SU-DHL-6 (cell line): ENCODE measurements around the gene CYP24A1.

Experiments
- H2AFZ ChIP-seq: fragments of 200-600 bp; sonication (generic); 2 replicates; pipeline ENCODE4 v1.6.1; 2014; ENCODE audit warnings: low read depth, mild to moderate bottlenecking, moderate library complexity, mixed read lengths, antibody characterized with exemption, low read length; ENCODE audit not compliant: severe bottlenecking
- H3F3A ChIP-seq: fragments of 200-600 bp; shearing (Covaris generic); 2 replicates; pipeline ENCODE4 v1.6.0; 2016; ENCODE audit warnings: antibody characterized with exemption, mild to moderate bottlenecking; ENCODE audit not compliant: insufficient read depth
- H3K27ac ChIP-seq: fragments of 200-600 bp; sonication (generic); 2 replicates; pipeline ENCODE4 v1.5.1; 2016; ENCODE audit warnings: low read depth, mild to moderate bottlenecking, low read length, moderate library complexity, mixed read lengths
- H3K27me3 ChIP-seq: fragments of 200-600 bp; sonication (generic), shearing (Covaris generic); 2 replicates; pipeline ENCODE4 v1.6.0; 2014; ENCODE audit warnings: mild to moderate bottlenecking, low read length
- H3K36me3 ChIP-seq: fragments of 200-600 bp; sonication (generic); 2 replicates; pipeline ENCODE4 v1.6.1; 2014; ENCODE audit warnings: mild to moderate bottlenecking, low read length, mixed read lengths
- H3K4me2 ChIP-seq: fragments of 300-600, 200-600 bp; shearing (Covaris generic), sonication (generic); 2 replicates; pipeline ENCODE4 v1.6.0; 2014; ENCODE audit warnings: low read length, low read depth, mild to moderate bottlenecking; ENCODE audit not compliant: poor library complexity, severe bottlenecking
- H3K4me3 ChIP-seq: fragments of 200-600 bp; sonication (generic); 2 replicates; pipeline ENCODE4 v1.5.1; 2014; ENCODE audit warnings: antibody characterized with exemption, low read length, mild to moderate bottlenecking, mixed read lengths; ENCODE audit not compliant: insufficient read depth, poor library complexity, severe bottlenecking
- H3K79me2 ChIP-seq: fragments of 200-600 bp; sonication (generic); 2 replicates; pipeline ENCODE4 v1.6.1; 2014; ENCODE audit warnings: mild to moderate bottlenecking, low read length, moderate library complexity; ENCODE audit not compliant: insufficient read depth
- H3K9ac ChIP-seq: fragments of 200-600 bp; sonication (generic); 2 replicates; pipeline ENCODE4 v1.7.0; 2014; ENCODE audit warnings: mild to moderate bottlenecking, low read length
- H3K9me2 ChIP-seq: fragments of 200-600 bp; sonication (generic); replicated peaks from 2 replicates; pipeline ENCODE4 v1.6.1; 2014; ENCODE audit warnings: low read length; ENCODE audit not compliant: insufficient read depth
- H3K9me3 ChIP-seq: fragments of 200-600 bp; sonication (generic); 2 replicates; pipeline ENCODE4 v1.6.1; 2014; ENCODE audit warnings: low read length, mixed read lengths; ENCODE audit not compliant: insufficient read depth
- H4K20me1 ChIP-seq: fragments of 200-600 bp; sonication (generic); 2 replicates; pipeline ENCODE4 v1.6.1; 2014; ENCODE audit warnings: low read depth, mild to moderate bottlenecking, antibody characterized with exemption, low read length, moderate library complexity, mixed read lengths
- CTCF ChIP-seq: fragments of 200-600 bp; sonication (generic); IDR thresholded peaks from one replicate; pipeline ENCODE4 v1.5.1; 2017; ENCODE audit warnings: antibody characterized with exemption, mild to moderate bottlenecking, low read length, moderate library complexity; ENCODE audit not compliant: insufficient read depth, poor library complexity, severe bottlenecking
- EZH2phosphoT487 ChIP-seq: fragments of 200-600 bp; sonication (generic), shearing (Covaris generic); conservative IDR thresholded peaks from 2 replicates; pipeline ENCODE4 v1.6.1; 2018; ENCODE audit warnings: mild to moderate bottlenecking, antibody characterized with exemption, low read length, moderate library complexity, mixed read lengths

The CYP24A1 gene

GRCh38 chr20:54160065-54161007 is 13.4 kb downstream of the CYP24A1 start:
- H3F3A ChIP-seq, result no peaks in the 10 kb centered on the region
- no peaks in the 10 kb centered on the region for H3K79me2 ChIP-seq
- no peak overlapping the region for H2AFZ ChIP-seq
- H3K27me3 ChIP-seq, result no peaks in the 10 kb centered on the region
- H3K4me3 ChIP-seq, result no peak overlapping the region
- H3K9me3 ChIP-seq, result no peaks in the 10 kb centered on the region
- no peaks in the 10 kb centered on the region for H4K20me1 ChIP-seq
- no peaks in the 10 kb centered on the region for H3K9me2 ChIP-seq
- no peaks in the 10 kb centered on the region for H3K36me3 ChIP-seq
- no peak overlapping the region for H3K9ac ChIP-seq
- H3K27ac ChIP-seq, result no peak overlapping the region
- H3K4me2 ChIP-seq, result no peak overlapping the region
- TF ChIP-seq EZH2phosphoT487, result no peak
- TF ChIP-seq CTCF, result no peak

GRCh38 chr20:54158856-54159418 is 14.8 kb downstream of the CYP24A1 start:
- TF ChIP-seq CTCF (no peak), EZH2phosphoT487 (no peak)
- no peaks in the 10 kb centered on the region for H3K79me2 ChIP-seq
- H3F3A ChIP-seq, result no peaks in the 10 kb centered on the region
- no peak overlapping the region for H3K4me3 ChIP-seq
- H2AFZ ChIP-seq, result no peak overlapping the region
- no peaks in the 10 kb centered on the region for H3K27me3 ChIP-seq
- H4K20me1 ChIP-seq, result no peaks in the 10 kb centered on the region
- H3K9me3 ChIP-seq, result no peaks in the 10 kb centered on the region
- no peak overlapping the region for H3K9ac ChIP-seq
- H3K9me2 ChIP-seq, result no peaks in the 10 kb centered on the region
- H3K27ac ChIP-seq, result no peak overlapping the region
- H3K36me3 ChIP-seq, result no peaks in the 10 kb centered on the region
- H3K4me2 ChIP-seq, result no peak overlapping the region

- H3K27me3 ChIP-seq, result no peaks in the 10 kb centered on the region
- H3K79me2 ChIP-seq, result no peaks in the 10 kb centered on the region
- H3K27ac ChIP-seq, result no peak overlapping the region
- no peak for TF ChIP-seq CTCF
- TF ChIP-seq EZH2phosphoT487, result no peak
- H3K36me3 ChIP-seq, result no peaks in the 10 kb centered on the region
- no peaks in the 10 kb centered on the region for H3K9me3 ChIP-seq
- H3F3A ChIP-seq, result no peaks in the 10 kb centered on the region
- H3K9me2 ChIP-seq, result no peaks in the 10 kb centered on the region
- H3K4me3 ChIP-seq, result no peak overlapping the region
- no peak overlapping the region for H2AFZ ChIP-seq
- H4K20me1 ChIP-seq, result no peaks in the 10 kb centered on the region
- H3K9ac ChIP-seq, result no peak overlapping the region
- no peak overlapping the region for H3K4me2 ChIP-seq
Measured at GRCh38 chr20:54158226-54158625, 15.6 kb downstream of the CYP24A1 start.
